IMR-90 (cell line): ENCODE results near the gene SIAH2. TPM values are rescaled to one million over a fixed set of nuclear protein-coding genes. Genes with fewer than 3 reads are reported as not detected.
A peak's percentile ranks its signal among the peaks of the same experiment; 100 is the strongest.

Experiments used
- ATAC-seq: fragments of 200-7000 bp; cut with Tn5 transposase; 2 replicates; pipeline ENCODE4 v1.9.1; 2020; ENCODE audit warnings: low read depth, mild to moderate bottlenecking, moderate library complexity
- BruUV-seq: library from RNA; stranded (reverse); fragments of 400-500 nt; replicated peaks from 2 replicates; lab custom pipeline; 2021; lab: Mats Ljungman, UMichigan
- CTCF ChIA-PET: fragments of 300-600 bp; formaldehyde crosslinking; extraction: SDS; loops from one replicate; lab custom pipeline; 2021; ENCODE audit warnings: antibody characterized with exemption; lab: Yijun Ruan, JAX
- POLR2A ChIA-PET: fragments of 300-600 bp; sonication (Branson Sonifier 250); formaldehyde crosslinking; loops from one replicate; lab custom pipeline; 2022; ENCODE audit warnings: antibody characterized with exemption; ENCODE audit not compliant: unreplicated experiment; lab: Charles Lee
- DNase-seq: peaks from one replicate; pipeline ENCODE4 v3.0.0; 2013
- H2AFZ ChIP-seq: replicated peaks from 2 replicates; pipeline ENCODE3; 2013; ENCODE audit warnings: low read length, mild to moderate bottlenecking; ENCODE audit not compliant: poor library complexity
- H2AK5ac ChIP-seq: 2 replicates; pipeline ENCODE4 v1.6.1; 2013; ENCODE audit warnings: low read depth, low read length, inconsistent platforms
- H2AK9ac ChIP-seq: replicated peaks from 2 replicates; pipeline ENCODE3; 2013; ENCODE audit warnings: mild to moderate bottlenecking, low read depth, low read length, moderate library complexity; ENCODE audit not compliant: poor library complexity
- H2BK120ac ChIP-seq: 2 replicates; pipeline ENCODE4 v1.6.1; 2013; ENCODE audit warnings: low read depth, low read length, inconsistent platforms
- H2BK15ac ChIP-seq: 3 replicates; pipeline ENCODE4 v1.6.1; 2013; ENCODE audit warnings: low read depth, low read length, inconsistent platforms
- H2BK20ac ChIP-seq: 2 replicates; pipeline ENCODE4 v1.6.1; 2013; ENCODE audit warnings: low read depth, mild to moderate bottlenecking, inconsistent platforms, low read length, moderate library complexity
- H2BK5ac ChIP-seq: 2 replicates; pipeline ENCODE4 v1.6.1; 2013; ENCODE audit warnings: mild to moderate bottlenecking, low read depth, low read length, inconsistent platforms; ENCODE audit not compliant: poor library complexity, severe bottlenecking
- H3K14ac ChIP-seq: replicated peaks from 2 replicates; pipeline ENCODE4 v1.6.1; 2013; ENCODE audit warnings: low read depth, low read length, inconsistent platforms
- H3K18ac ChIP-seq: 2 replicates; pipeline ENCODE4 v1.6.1; 2013; ENCODE audit warnings: low read depth, low read length, control low read depth
- H3K23ac ChIP-seq: 2 replicates; pipeline ENCODE4 v1.6.1; 2013; ENCODE audit warnings: low read depth, low read length, inconsistent platforms
- H3K27ac ChIP-seq: 2 replicates; pipeline ENCODE4 v1.5.1; 2013; ENCODE audit warnings: mild to moderate bottlenecking, control low read depth, low read length; ENCODE audit not compliant: insufficient read depth
- H3K27me3 ChIP-seq: 2 replicates; pipeline ENCODE4 v1.6.1; 2013; ENCODE audit warnings: low read length; ENCODE audit not compliant: control insufficient read depth, insufficient read depth
- H3K36me3 ChIP-seq: 2 replicates; pipeline ENCODE4 v1.6.1; 2013; ENCODE audit warnings: low read length, mixed read lengths; ENCODE audit not compliant: control insufficient read depth, insufficient read depth
- H3K4ac ChIP-seq: 2 replicates; pipeline ENCODE4 v1.6.1; 2013; ENCODE audit warnings: low read depth, low read length, inconsistent platforms
- H3K4me1 ChIP-seq: 2 replicates; pipeline ENCODE4 v1.6.1; 2013; ENCODE audit warnings: low read length, mixed read lengths; ENCODE audit not compliant: control insufficient read depth, insufficient read depth
- H3K4me2 ChIP-seq: 2 replicates; pipeline ENCODE4 v1.6.1; 2013; ENCODE audit warnings: low read depth, mild to moderate bottlenecking, control low read depth, low read length, moderate library complexity
- H3K4me3 ChIP-seq: 2 replicates; pipeline ENCODE4 v1.5.1; 2013; ENCODE audit warnings: low read depth, mild to moderate bottlenecking, control low read depth, low read length, moderate library complexity; ENCODE audit not compliant: insufficient read depth
- H3K56ac ChIP-seq: 2 replicates; pipeline ENCODE4 v1.6.1; 2013; ENCODE audit warnings: low read length, inconsistent platforms; ENCODE audit not compliant: insufficient read depth; ENCODE audit errors: extremely low read depth
- H3K79me1 ChIP-seq, 2 experiments: 2 replicates each; pipeline ENCODE4 v1.6.1; 2013; ENCODE audit warnings: low read length in 2 of 2, inconsistent platforms in 1 of 2, low read depth in 1 of 2
- H3K9ac ChIP-seq: 2 replicates; pipeline ENCODE4 v1.6.1; 2013; ENCODE audit warnings: low read depth, low read length, control low read depth
- H3K9me1 ChIP-seq: 2 replicates; pipeline ENCODE4 v1.6.1; 2013; ENCODE audit warnings: low read length, inconsistent platforms; ENCODE audit not compliant: insufficient read depth
- H3K9me3 ChIP-seq: 2 replicates; pipeline ENCODE4 v1.6.1; 2013; ENCODE audit warnings: low read length; ENCODE audit not compliant: control insufficient read depth, insufficient read depth
- H4K20me1 ChIP-seq: 2 replicates; pipeline ENCODE4 v1.6.1; 2013; ENCODE audit warnings: low read length, inconsistent platforms; ENCODE audit not compliant: insufficient read depth
- H4K5ac ChIP-seq: 2 replicates; pipeline ENCODE4 v1.6.1; 2013; ENCODE audit warnings: mild to moderate bottlenecking, low read depth, low read length, control low read depth
- H4K8ac ChIP-seq, 2 experiments: 2 replicates each; pipeline ENCODE4 v1.6.1; 2013; ENCODE audit warnings: low read depth in 2 of 2, low read length in 2 of 2, control low read depth in 1 of 2, inconsistent platforms in 1 of 2
- H4K91ac ChIP-seq: 2 replicates; pipeline ENCODE4 v1.6.1; 2013; ENCODE audit warnings: low read depth, low read length, inconsistent platforms; ENCODE audit not compliant: insufficient read depth
- BHLHE40 ChIP-seq: fragments of 150-350 bp; IDR thresholded peaks from 2 replicates; pipeline ENCODE4 v1.6.1; 2016; ENCODE audit warnings: mild to moderate bottlenecking, low read depth, low read length
- CEBPB ChIP-seq: IDR thresholded peaks from 2 replicates; pipeline ENCODE4 v1.6.1; 2012; ENCODE audit warnings: low read depth, low read length, improper control_type of control experiment
- CTCF ChIP-seq: conservative IDR thresholded peaks from 2 replicates; pipeline ENCODE4 v1.5.1; 2012; ENCODE audit warnings: mild to moderate bottlenecking, low read depth, low read length, improper control_type of control experiment
- ELK1 ChIP-seq: fragments of 150-350 bp; IDR thresholded peaks from 2 replicates; pipeline ENCODE4 v1.6.1; 2016; ENCODE audit warnings: low read depth, mild to moderate bottlenecking, low read length, moderate library complexity, borderline replicate concordance
- FOS ChIP-seq: fragments of 150-350 bp; IDR thresholded peaks from 2 replicates; pipeline ENCODE4 v1.6.1; 2016; ENCODE audit warnings: low read depth, low read length
- MAFK ChIP-seq: IDR thresholded peaks from 2 replicates; pipeline ENCODE4 v1.6.1; 2012; ENCODE audit warnings: low read depth, low read length, improper control_type of control experiment
- MAZ ChIP-seq: IDR thresholded peaks from 2 replicates; pipeline ENCODE4 v1.6.1; 2012; ENCODE audit warnings: low read depth, mild to moderate bottlenecking, low read length, improper control_type of control experiment, moderate library complexity, borderline replicate concordance
- RAD21 ChIP-seq: IDR thresholded peaks from 2 replicates; pipeline ENCODE4 v1.6.1; 2012; ENCODE audit warnings: low read length, improper control_type of control experiment
- RCOR1 ChIP-seq: IDR thresholded peaks from 2 replicates; pipeline ENCODE4 v1.6.1; 2012; ENCODE audit warnings: mild to moderate bottlenecking, low read length, improper control_type of control experiment; ENCODE audit not compliant: insufficient replicate concordance
- SMC3 ChIP-seq: fragments of 150-350 bp; IDR thresholded peaks from 2 replicates; pipeline ENCODE4 v1.6.1; 2016; ENCODE audit warnings: low read depth, mild to moderate bottlenecking, antibody characterized with exemption, low read length, moderate library complexity
- USF2 ChIP-seq: fragments of 150-350 bp; IDR thresholded peaks from 2 replicates; pipeline ENCODE4 v1.6.1; 2017; ENCODE audit warnings: mild to moderate bottlenecking, antibody characterized with exemption, low read length, low read depth
- WGBS, 2 experiments: methylation state at CpG; one replicate each; pipeline versions ENCODE4 v1.1.5 to v1.1.7; 2013; ENCODE audit warnings: missing lambda C conversion rate in 2 of 2; ENCODE audit not compliant: insufficient read length in 1 of 2; ENCODE audit errors: extremely low coverage in 2 of 2; 5-methylcytosine and 5-hydroxymethylcytosine counted together
- dilution Hi-C: fragments of 300-500 bp; cut with HindIII; formaldehyde crosslinking; loops from one replicate; pipeline ENCODE4 v1.14.3; 2018; ENCODE audit warnings: low sequenced_read_pairs; ENCODE audit not compliant: unreplicated experiment
- in situ Hi-C: fragments of 300-500 bp; cut with MboI; formaldehyde crosslinking; loops from 3 replicates; pipeline ENCODE4 v1.14.3; 2019; ENCODE audit warnings: low sequenced_read_pairs, inconsistent platforms, mixed read lengths
- intact Hi-C: fragments of 100-400 bp; cut with micrococcal nuclease; formaldehyde crosslinking; loops from 2 replicates; pipeline ENCODE4 v1.10.0; 2022
- polyA plus RNA-seq, 3 experiments: library from polyadenylated mRNA; depleted of rRNA; stranded (reverse); fragments of >200 nt; gene quantifications; 2 replicates each; pipeline ENCODE4 v1.2.3, GENCODE V29; 2012; ENCODE audit warnings: low replicate concordance in 1 of 3
- total RNA-seq: library from RNA; depleted of rRNA; stranded (reverse); fragments of >200 nt; gene quantifications from 2 replicates; pipeline ENCODE4 v1.2.3, GENCODE V29; 2012

The SIAH2 gene
- total and polyA plus RNA-seq, 2 of the 4 experiments (the other 2 are of a cell fraction), result 24.7 to 61.8 TPM

GRCh38 chr3:150787741-150788370 lies 24.9 kb upstream of the SIAH2 start:
- in situ Hi-C loops, result loop anchor here (25.0 kb wide), 1 partner anchor 349 kb away; no protein-coding TSS in a partner anchor
- Histone ChIP-seq H3K9me3 (peaks cover 5% of the 10 kb centered on the region), H3K56ac (no peak overlapping the region), H3K27me3 (peaks cover 23% of the 10 kb centered on the region), H2BK120ac (no peak overlapping the region), H2BK20ac (no peak overlapping the region), H3K23ac (no peak overlapping the region), H3K79me1 (no peaks in the 10 kb centered on the region), H3K4me1 (no peaks in the 10 kb centered on the region), H4K91ac (no peak overlapping the region), H2AFZ (no peak overlapping the region), H3K9ac (no peak overlapping the region), H2BK5ac (no peak overlapping the region), H4K8ac (no peak overlapping the region), H3K4ac (no peak overlapping the region), H2AK5ac (no peak overlapping the region), H3K4me2 (peak overlapping the region; percentile 58; the same call in 1 of the 2 replicates), H3K4me3 (no peak overlapping the region), H2BK15ac (no peak overlapping the region), H4K5ac (no peak overlapping the region), H3K36me3 (no peaks in the 10 kb centered on the region), H3K18ac (no peak overlapping the region), H3K27ac (no peak overlapping the region), H2AK9ac (no peak overlapping the region), H4K20me1 (no peaks in the 10 kb centered on the region), H3K9me1 (no peaks in the 10 kb centered on the region), H3K14ac (no peak overlapping the region)
- ChIA-PET POLR2A (no interaction called here), CTCF (interaction anchor here (0.7 to 1.9 kb wide), 17 partner anchors 8 to 366 kb away, joined by 3 to 11 read pairs (median 5); partner anchors contain the start of gene SIAH2)
- 10% methylated on average over 4 of the region's 10 CpGs; no CpG with 5 or more reads in 1 of the 2 experiments for WGBS, 2 experiments
- dilution Hi-C loops, result no loop called here
- intact Hi-C loops, result loop anchor here (1.0 to 5.0 kb wide), 3 partner anchors 77 to 358 kb away; partner anchors contain the start of gene MED12L
- BruUV-seq, result no TSS peak
- peak; percentile 93 for ATAC-seq
- no peak for TF ChIP-seq RCOR1
- peak; percentile 25; the same call in 1 of the 2 replicates for TF ChIP-seq BHLHE40
- peak; percentile 73 for TF ChIP-seq RAD21
- TF ChIP-seq FOS, result no peak
- no peak for TF ChIP-seq ELK1
- TF ChIP-seq CTCF, result peak; percentile 81
- TF ChIP-seq SMC3, result peak; percentile 58
- TF ChIP-seq CEBPB, result no peak
- no peak for TF ChIP-seq MAZ
- TF ChIP-seq MAFK, result no peak
- peak; percentile 40; the same call in 1 of the 2 replicates for TF ChIP-seq USF2
- DNase-seq, result peak; percentile 64
